A673 (cell line): Measurements from ENCODE around the gene UCP2. TPM values are rescaled to one million over a fixed set of nuclear protein-coding genes. Genes with fewer than 3 reads are reported as not detected.

Experiments
- BruUV-seq: library from RNA; stranded (reverse); fragments of 400-500 nt; replicated peaks from 2 replicates; lab custom pipeline; 2021; lab: Mats Ljungman, UMichigan
- CTCF ChIA-PET: fragments of 300-600 bp; sonication (Branson Sonifier 250); formaldehyde crosslinking; loops from one replicate; lab custom pipeline; 2022; ENCODE audit warnings: antibody characterized with exemption; lab: Charles Lee
- POLR2A ChIA-PET: fragments of 300-600 bp; sonication (Branson Sonifier 250); formaldehyde crosslinking; loops from one replicate; lab custom pipeline; 2022; ENCODE audit warnings: antibody characterized with exemption; ENCODE audit not compliant: low non-redundant PET; lab: Charles Lee
- DNase-seq: peaks from one replicate; pipeline ENCODE4 v3.0.0-alpha.2; 2015; ENCODE audit warnings: low spot score
- H3K27ac ChIP-seq: fragments of 200-600 bp; sonication (generic); 2 replicates; pipeline ENCODE4 v1.5.1; 2016; ENCODE audit warnings: mixed run types, low read depth, mild to moderate bottlenecking, mixed read lengths, antibody characterized with exemption, low read length; ENCODE audit not compliant: poor library complexity, severe bottlenecking
- H3K27me3 ChIP-seq: fragments of 200-600 bp; sonication (generic); replicated peaks from 2 replicates; pipeline ENCODE4 v1.6.1; 2017; ENCODE audit warnings: mixed run types, low read depth, mild to moderate bottlenecking, mixed read lengths, antibody characterized with exemption, low read length; ENCODE audit not compliant: insufficient read depth, poor library complexity
- H3K36me3 ChIP-seq: fragments of 200-600 bp; sonication (generic); 2 replicates; pipeline ENCODE4 v1.6.1; 2016; ENCODE audit warnings: mixed run types, mild to moderate bottlenecking, mixed read lengths, antibody characterized with exemption, low read length; ENCODE audit not compliant: insufficient read depth, poor library complexity, severe bottlenecking
- H3K4me1 ChIP-seq: fragments of 200-600 bp; sonication (generic); 2 replicates; pipeline ENCODE4 v1.6.1; 2017; ENCODE audit warnings: mixed run types, mild to moderate bottlenecking, mixed read lengths, antibody characterized with exemption, low read length; ENCODE audit not compliant: insufficient read depth, poor library complexity, severe bottlenecking
- H3K4me3 ChIP-seq: fragments of 200-600 bp; sonication (generic); 2 replicates; pipeline ENCODE4 v1.5.1; 2016; ENCODE audit warnings: low read depth, mixed run types, mild to moderate bottlenecking, mixed read lengths, low read length; ENCODE audit not compliant: poor library complexity, severe bottlenecking
- H3K9me3 ChIP-seq: fragments of 200-600 bp; sonication (generic); 2 replicates; pipeline ENCODE4 v1.6.1; 2016; ENCODE audit warnings: mixed run types, low read depth, mild to moderate bottlenecking, mixed read lengths, antibody characterized with exemption, low read length; ENCODE audit not compliant: poor library complexity, severe bottlenecking
- CTCF ChIP-seq: fragments of 300-800, 200-600 bp; sonication (generic); conservative IDR thresholded peaks from 2 replicates; pipeline ENCODE4 v1.5.1; 2017; ENCODE audit warnings: low read depth, mild to moderate bottlenecking, antibody characterized with exemption, low read length, moderate library complexity, mixed read lengths
- EZH2 ChIP-seq: fragments of 200-600 bp; sonication (generic); IDR thresholded peaks from 2 replicates; pipeline ENCODE4 v1.6.1; 2017; ENCODE audit warnings: borderline replicate concordance, low read depth, mild to moderate bottlenecking, mixed read lengths, antibody characterized with exemption, low read length; ENCODE audit not compliant: poor library complexity, severe bottlenecking
- intact Hi-C: fragments of 100-400 bp; cut with micrococcal nuclease; formaldehyde crosslinking; loops from one replicate; pipeline ENCODE4 v1.10.0; 2022; ENCODE audit not compliant: unreplicated experiment
- total RNA-seq: library from RNA; stranded (reverse); gene quantifications from 2 replicates; pipeline ENCODE4 v1.2.3, GENCODE V29; 2021

Gene UCP2
- total RNA-seq, 1 experiment from 2014 or later, result 88.5 TPM

- no peak for DNase-seq
- H3K36me3 ChIP-seq, result no peaks in the 10 kb centered on the region
- no peaks in the 10 kb centered on the region for H3K27me3 ChIP-seq
- intact Hi-C loops, result no loop called here
- no peak overlapping the region for H3K27ac ChIP-seq
- ChIA-PET POLR2A (no interaction called here), CTCF (no interaction called here)
- H3K4me1 ChIP-seq, result no peaks in the 10 kb centered on the region
- BruUV-seq, result no TSS peak
- no peak overlapping the region for H3K4me3 ChIP-seq
- TF ChIP-seq EZH2, result no peak
- no peak for TF ChIP-seq CTCF
- no peaks in the 10 kb centered on the region for H3K9me3 ChIP-seq
These were observed 29.6 kb upstream of the UCP2 start for GRCh38 chr11:74012074-74012809.

- intact Hi-C loops, result no loop called here
- Histone ChIP-seq H3K36me3 (no peaks in the 10 kb centered on the region), H3K4me3 (no peak overlapping the region), H3K27me3 (no peaks in the 10 kb centered on the region), H3K9me3 (no peaks in the 10 kb centered on the region), H3K27ac (no peak overlapping the region), H3K4me1 (no peaks in the 10 kb centered on the region)
- POLR2A ChIA-PET, result no interaction called here
- BruUV-seq, result no TSS peak
- TF ChIP-seq CTCF (no peak), EZH2 (no peak)
- no peak for DNase-seq
- CTCF ChIA-PET, result no interaction called here
These were observed 28.9 kb upstream of the UCP2 start for GRCh38 chr11:74011360-74012073.

- Histone ChIP-seq H3K9me3 (no peaks in the 10 kb centered on the region), H3K27me3 (no peaks in the 10 kb centered on the region), H3K4me3 (no peak overlapping the region), H3K27ac (no peak overlapping the region), H3K4me1 (no peaks in the 10 kb centered on the region), H3K36me3 (no peaks in the 10 kb centered on the region)
- POLR2A ChIA-PET, result no interaction called here
- TF ChIP-seq EZH2 (no peak), CTCF (no peak)
- no TSS peak for BruUV-seq
- intact Hi-C loops, result no loop called here
- CTCF ChIA-PET, result no interaction called here
- no peak for DNase-seq
These were observed 28.0 kb upstream of the UCP2 start for GRCh38 chr11:74010306-74011300.
